G401 (cell line): Measurements from ENCODE around the gene CCDC117. TPM values are rescaled to one million over a fixed set of nuclear protein-coding genes. Genes with fewer than 3 reads are reported as not detected.
A peak's percentile ranks its signal among the peaks of the same experiment; 100 is the strongest.
"Not testable (repeated sequence)": the region's sequence is repeated elsewhere in the genome, so short reads cannot be mapped to it uniquely, and the experiment has no call there.

Source experiments
- DNase-seq: peaks from one replicate; pipeline ENCODE4 v3.0.0-alpha.2; 2015; ENCODE audit warnings: low spot score
- in situ Hi-C: cut with HindIII; loops from 2 replicates; pipeline ENCODE4 v1.10.0; 2016; ENCODE audit warnings: low sequenced_read_pairs, mixed read lengths
- total RNA-seq: library from RNA; depleted of rRNA; stranded (reverse); fragments of >200 nt; shearing (Covaris generic); gene quantifications from 2 replicates; pipeline ENCODE4 v1.2.3, GENCODE V29; 2014; rRNA removed

Gene CCDC117
- total RNA-seq, 1 experiment from 2014 or later: 49.5 TPM

GRCh38 chr22:28822930-28823551, 50.5 kb downstream of the CCDC117 start:
- DNase-seq: no peak
- in situ Hi-C loops: no loop called here

DNA sequence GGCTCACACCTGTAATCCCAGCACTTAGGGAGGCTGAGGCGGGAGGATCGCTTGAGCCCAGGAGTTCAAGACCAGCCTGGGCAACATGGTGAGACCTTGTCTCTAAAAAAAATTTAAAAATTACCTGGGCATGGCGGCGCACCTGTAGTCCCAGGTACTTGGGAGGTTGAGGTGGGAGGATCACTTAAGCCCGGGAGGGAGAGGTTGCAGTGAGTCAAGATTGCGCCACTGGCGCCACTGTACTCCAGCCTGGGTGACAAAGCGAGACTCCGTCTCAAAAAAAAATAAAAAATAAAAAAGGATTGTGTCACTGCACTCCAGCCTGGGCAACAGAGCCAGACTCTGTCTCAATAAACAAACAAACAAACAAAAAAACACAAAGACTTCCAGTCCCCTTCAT, 52.0 kb downstream of the CCDC117 start:
- DNase-seq, in situ Hi-C loops: not testable (repeated sequence)

GRCh38 chr22:28826430-28826829, 53.9 kb downstream of the CCDC117 start:
- DNase-seq: not testable (repeated sequence)

DNA sequence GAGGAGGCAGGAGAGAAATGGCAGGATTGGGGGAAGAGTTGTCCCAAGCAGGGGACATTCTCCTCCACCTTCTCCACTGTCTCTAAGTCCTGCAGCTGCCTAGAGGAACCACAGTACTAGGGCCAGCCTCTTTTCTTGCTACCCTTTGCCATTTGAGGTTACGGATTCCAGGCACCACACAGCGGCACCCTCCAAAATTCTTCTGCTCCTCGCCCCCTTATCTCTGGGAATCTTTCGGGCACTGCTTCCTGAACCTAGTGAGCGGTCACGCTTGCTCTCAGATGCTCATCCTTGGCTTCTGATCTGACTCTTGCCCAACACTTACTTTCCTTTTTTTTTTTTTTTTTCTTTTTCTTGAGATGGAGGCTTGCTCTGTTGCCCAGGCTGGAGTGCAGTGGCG, 54.4 kb downstream of the CCDC117 start:
- in situ Hi-C loops: no loop called here
- DNase-seq: no peak

More at GRCh38 chr22:28826430-28826829, 53.9 kb downstream of the CCDC117 start:
- in situ Hi-C loops: not testable (repeated sequence)

DNA sequence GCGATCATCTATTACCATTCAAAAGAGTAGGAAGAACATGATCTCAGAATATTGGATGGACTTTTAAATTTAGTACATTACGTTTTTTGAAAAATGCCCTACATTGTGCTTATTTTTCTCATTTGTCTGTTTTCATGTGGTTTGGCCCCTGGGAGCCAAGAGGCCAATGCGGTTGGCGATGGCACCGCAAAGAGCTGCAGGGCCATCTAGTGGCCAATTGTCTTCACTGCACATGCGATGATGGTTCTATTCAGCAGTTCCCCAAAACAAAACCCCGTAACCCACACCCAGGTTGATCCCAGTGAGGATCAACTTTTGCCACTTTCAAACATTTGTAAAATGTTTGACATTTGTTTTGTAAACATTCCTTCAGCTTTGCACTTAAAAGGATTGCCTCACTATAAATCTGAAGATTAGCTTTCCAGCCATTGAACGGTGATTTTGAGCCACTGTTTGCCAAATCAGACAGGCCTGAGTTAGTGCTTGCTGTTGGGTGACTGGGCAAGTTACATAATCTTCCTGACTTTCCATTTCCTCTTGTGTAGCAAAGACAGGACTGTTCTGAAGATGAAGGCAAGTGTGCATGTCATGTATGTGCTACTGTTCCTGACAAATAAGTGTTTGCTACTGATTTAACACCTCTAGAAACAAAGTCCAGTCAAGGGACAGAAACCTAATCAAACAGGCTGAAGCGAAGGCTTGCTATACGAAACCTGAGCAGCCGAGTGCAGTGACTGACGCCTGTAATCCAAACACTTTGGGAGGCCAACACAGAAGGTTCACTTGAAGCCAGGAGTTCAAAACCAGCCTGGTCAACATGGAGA, 57.1 kb downstream of the CCDC117 start:
- in situ Hi-C loops: no loop called here

GRCh38 chr22:28830441-28830840, 57.9 kb downstream of the CCDC117 start:
- no peak for DNase-seq
- in situ Hi-C loops: no loop called here

More for the DNA sequence above, 57.1 kb downstream of the CCDC117 start:
- peak; percentile 64 for DNase-seq

GRCh38 chr22:28831140-28832072, 58.9 kb downstream of the CCDC117 start:
- in situ Hi-C loops: no loop called here
- no peak for DNase-seq

DNA sequence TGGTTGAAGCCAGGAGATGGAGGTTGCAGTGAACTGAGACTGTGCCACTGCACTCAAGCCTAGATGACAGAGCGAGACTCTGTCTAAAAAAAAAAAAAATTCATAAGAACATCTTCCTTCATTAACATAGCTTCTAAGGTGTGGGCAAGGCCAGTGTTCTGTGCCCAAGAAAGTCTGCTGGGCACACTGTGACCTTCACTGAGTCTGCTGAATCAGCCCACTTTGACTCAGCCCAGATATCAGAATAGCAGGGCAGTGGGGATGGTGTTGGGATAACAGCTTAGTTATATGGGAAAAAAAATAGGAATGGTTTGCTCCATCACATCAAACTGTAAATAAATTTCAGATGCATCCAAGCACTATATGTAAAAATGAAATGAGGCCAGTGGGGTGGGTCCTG, 60.2 kb downstream of the CCDC117 start:
- in situ Hi-C loops: no loop called here
- DNase-seq: no peak

GRCh38 chr22:28833276-28833923, 60.9 kb downstream of the CCDC117 start:
- in situ Hi-C loops: no loop called here

DNA sequence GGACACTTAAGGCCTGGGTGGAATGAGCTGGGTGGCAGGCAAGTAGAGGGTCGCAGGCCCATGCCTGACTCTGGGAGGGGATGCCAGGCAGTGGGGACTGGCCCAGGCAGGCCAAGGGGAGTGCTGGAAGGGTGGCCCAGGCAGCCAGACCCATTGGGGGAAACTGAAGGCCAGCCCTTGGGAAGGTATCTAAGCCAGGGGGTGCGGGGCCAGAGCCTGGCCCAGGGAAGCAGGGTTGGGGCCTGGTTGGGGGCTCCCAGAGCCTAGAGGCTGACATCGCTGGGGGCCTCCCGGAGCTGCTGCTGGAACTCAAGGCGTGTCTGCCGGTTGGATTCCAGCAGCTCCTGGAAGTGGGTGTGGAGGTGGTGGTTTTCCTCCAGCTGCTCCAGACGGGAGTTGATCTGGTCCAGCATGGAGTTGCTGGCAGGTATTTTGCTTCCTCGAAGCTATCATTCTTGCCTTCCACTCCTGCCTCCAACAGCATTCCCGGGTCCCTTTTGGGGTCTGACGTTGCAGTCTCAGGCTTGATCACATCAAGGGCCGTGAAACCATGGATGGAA, 63.2 kb downstream of the CCDC117 start:
- in situ Hi-C loops: no loop called here
- no peak for DNase-seq

More at GRCh38 chr22:28833276-28833923, 60.9 kb downstream of the CCDC117 start:
- DNase-seq: no peak

DNA sequence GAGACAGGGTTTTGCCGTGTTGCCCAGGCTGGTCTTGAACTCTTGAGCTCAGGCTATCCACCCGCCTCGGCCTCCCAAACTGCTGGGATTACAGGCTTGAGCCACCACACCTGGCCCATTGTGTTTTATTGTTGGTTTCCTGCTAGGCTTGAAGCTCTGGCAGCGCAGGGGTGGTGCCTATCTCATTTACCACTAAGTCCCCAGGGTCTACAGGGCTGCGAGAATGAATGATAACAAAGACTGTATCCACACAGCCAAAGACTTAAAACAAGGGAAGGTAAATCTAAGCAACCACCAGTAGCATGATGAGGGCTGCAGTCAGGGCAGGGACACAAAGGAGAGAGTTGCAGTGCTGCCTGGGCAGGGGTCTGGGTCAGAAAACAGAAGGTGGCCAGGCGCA, 65.1 kb downstream of the CCDC117 start:
- no peak for DNase-seq
- in situ Hi-C loops: no loop called here

Other genes with a start within 250 kb of the CCDC117 start
- 7.6 and 12.2 TPM in 2 replicates for gene TTC28, start 92.9 kb upstream of the CCDC117 start, total RNA-seq
- gene CHEK2, start 30.9 kb upstream of the CCDC117 start, total RNA-seq: 48.6 and 53.9 TPM in 2 replicates
- gene HSCB, start 30.7 kb upstream of the CCDC117 start, total RNA-seq: 33.2 and 38.1 TPM in 2 replicates
- 107 and 124 TPM in 2 replicates for gene XBP1, start 27.9 kb downstream of the CCDC117 start, total RNA-seq
- 11.9 and 13.8 TPM in 2 replicates for gene ZNRF3, start 110.9 kb downstream of the CCDC117 start, total RNA-seq